Activated naive CD8-positive, alpha-beta T cell treated with anti-CD3 and anti-CD28 coated beads, Interleukin-2, amount 50 U/mL, for 16 hours (primary cell): Measurements from ENCODE around the gene PSKH1.
"Not testable (repeated sequence)": the region's sequence is repeated elsewhere in the genome, so short reads cannot be mapped to it uniquely, and the experiment has no call there.

Experiments used
- DNase-seq: peaks from one replicate; pipeline ENCODE4 v3.0.0-alpha.2; 2020; ENCODE audit warnings: low read depth, low spot score

Gene PSKH1

GRCh38 chr16:67892899-67893742 is at the start of gene PSKH1:
TSS of gene PSKH1 (plus strand) at chr16:67893254. CDS start at chr16:67908750, 15,496 bp downstream.
- DNase-seq, result peak; percentile 88

GRCh38 chr16:67843343-67843765 is 49.7 kb upstream of the PSKH1 start:
- DNase-seq, result no peak

- DNase-seq, result no peak
These were observed 48.6 kb upstream of the PSKH1 start for GRCh38 chr16:67844497-67844896.

GRCh38 chr16:67845291-67846062 is 47.6 kb upstream of the PSKH1 start:
- no peak for DNase-seq

- no peak for DNase-seq
These were observed 47.1 kb upstream of the PSKH1 start for GRCh38 chr16:67846063-67846319.

GRCh38 chr16:67846320-67847063 is 46.6 kb upstream of the PSKH1 start, which contains the start of gene NUTF2:
TSS of gene NUTF2 (plus strand) at chr16:67846933. CDS start at chr16:67865131, 18,198 bp downstream.
- peak; percentile 93 for DNase-seq

- no peak for DNase-seq
These were observed 45.8 kb upstream of the PSKH1 start, which contains the start of gene CENPT for GRCh38 chr16:67847064-67847861. TSS of gene CENPT (minus strand) at chr16:67847693. CDS start at chr16:67833859, 13,834 bp downstream.

GRCh38 chr16:67848118-67848517 is 44.9 kb upstream of the PSKH1 start:
- no peak for DNase-seq

GRCh38 chr16:67853670-67854069 is 39.4 kb upstream of the PSKH1 start:
- DNase-seq, result no peak

GRCh38 chr16:67855789-67856188 is 37.3 kb upstream of the PSKH1 start:
- DNase-seq, result no peak

GRCh38 chr16:67856927-67857546 is 36.0 kb upstream of the PSKH1 start:
- no peak for DNase-seq

- no peak for DNase-seq
These were observed 35.4 kb upstream of the PSKH1 start for GRCh38 chr16:67857547-67858233.

GRCh38 chr16:67858500-67858899 is 34.6 kb upstream of the PSKH1 start:
- no peak for DNase-seq

GRCh38 chr16:67860589-67861398 is 32.3 kb upstream of the PSKH1 start:
- DNase-seq, result no peak

GRCh38 chr16:67861877-67862276 is 31.2 kb upstream of the PSKH1 start:
- DNase-seq, result no peak

- DNase-seq, result no peak
These were observed 30.2 kb upstream of the PSKH1 start for GRCh38 chr16:67862623-67863583.

- DNase-seq, result not testable (repeated sequence)
These were observed 29.0 kb upstream of the PSKH1 start for GRCh38 chr16:67864044-67864443.

- no peak for DNase-seq
These were observed 28.5 kb upstream of the PSKH1 start for GRCh38 chr16:67864594-67864993.
